ENCODE measurements around the gene ZFAND2A.

The ZFAND2A gene

DNA sequence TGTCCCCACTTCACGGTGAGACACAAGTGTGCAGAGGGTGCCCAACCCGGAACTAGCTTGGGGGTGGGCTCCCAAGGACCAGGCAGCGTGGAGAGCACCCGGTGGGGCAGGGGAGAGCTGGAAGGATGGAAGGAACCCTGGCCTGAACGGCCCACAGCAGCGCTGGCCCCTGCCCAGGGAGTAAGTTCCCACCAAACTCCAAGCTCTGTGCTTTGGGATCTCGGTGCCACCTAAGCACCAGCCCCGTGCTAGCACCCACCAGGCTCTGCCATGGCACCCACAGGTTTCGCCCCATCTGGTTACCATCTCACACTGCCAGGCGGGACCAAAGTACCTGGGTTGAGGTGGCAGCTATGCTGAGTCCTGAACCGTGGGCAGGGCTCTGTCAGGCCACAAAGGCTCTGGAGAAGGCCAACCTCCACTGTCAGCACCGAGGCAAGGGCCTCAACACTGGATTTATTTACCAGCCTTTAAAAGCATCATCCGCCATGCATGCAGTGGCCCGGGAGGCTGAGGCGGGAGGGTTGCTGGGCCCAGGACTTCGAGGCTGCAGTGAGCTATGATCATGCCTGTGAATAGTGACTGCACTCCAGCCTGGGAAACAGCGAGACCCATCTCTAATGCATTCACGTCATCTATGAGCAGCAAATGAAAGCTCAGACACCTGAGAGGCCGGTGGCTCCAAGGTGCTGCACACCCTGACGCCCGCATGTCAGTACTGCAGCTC, 56.0 kb downstream of the ZFAND2A start:
- no peak overlapping the region for H3K4me3 ChIP-seq (ENCODE audit: low read length)
- TF ChIP-seq, protein P1, sequence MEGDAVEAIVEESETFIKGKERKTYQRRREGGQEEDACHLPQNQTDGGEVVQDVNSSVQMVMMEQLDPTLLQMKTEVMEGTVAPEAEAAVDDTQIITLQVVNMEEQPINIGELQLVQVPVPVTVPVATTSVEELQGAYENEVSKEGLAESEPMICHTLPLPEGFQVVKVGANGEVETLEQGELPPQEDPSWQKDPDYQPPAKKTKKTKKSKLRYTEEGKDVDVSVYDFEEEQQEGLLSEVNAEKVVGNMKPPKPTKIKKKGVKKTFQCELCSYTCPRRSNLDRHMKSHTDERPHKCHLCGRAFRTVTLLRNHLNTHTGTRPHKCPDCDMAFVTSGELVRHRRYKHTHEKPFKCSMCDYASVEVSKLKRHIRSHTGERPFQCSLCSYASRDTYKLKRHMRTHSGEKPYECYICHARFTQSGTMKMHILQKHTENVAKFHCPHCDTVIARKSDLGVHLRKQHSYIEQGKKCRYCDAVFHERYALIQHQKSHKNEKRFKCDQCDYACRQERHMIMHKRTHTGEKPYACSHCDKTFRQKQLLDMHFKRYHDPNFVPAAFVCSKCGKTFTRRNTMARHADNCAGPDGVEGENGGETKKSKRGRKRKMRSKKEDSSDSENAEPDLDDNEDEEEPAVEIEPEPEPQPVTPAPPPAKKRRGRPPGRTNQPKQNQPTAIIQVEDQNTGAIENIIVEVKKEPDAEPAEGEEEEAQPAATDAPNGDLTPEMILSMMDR (IDR thresholded peaks at IDR 0.05; ENCODE audit: insufficient read depth, low read depth, low read length, missing control alignments): no peak
- DNase-seq (ENCODE audit: low read depth): no peak

DNA sequence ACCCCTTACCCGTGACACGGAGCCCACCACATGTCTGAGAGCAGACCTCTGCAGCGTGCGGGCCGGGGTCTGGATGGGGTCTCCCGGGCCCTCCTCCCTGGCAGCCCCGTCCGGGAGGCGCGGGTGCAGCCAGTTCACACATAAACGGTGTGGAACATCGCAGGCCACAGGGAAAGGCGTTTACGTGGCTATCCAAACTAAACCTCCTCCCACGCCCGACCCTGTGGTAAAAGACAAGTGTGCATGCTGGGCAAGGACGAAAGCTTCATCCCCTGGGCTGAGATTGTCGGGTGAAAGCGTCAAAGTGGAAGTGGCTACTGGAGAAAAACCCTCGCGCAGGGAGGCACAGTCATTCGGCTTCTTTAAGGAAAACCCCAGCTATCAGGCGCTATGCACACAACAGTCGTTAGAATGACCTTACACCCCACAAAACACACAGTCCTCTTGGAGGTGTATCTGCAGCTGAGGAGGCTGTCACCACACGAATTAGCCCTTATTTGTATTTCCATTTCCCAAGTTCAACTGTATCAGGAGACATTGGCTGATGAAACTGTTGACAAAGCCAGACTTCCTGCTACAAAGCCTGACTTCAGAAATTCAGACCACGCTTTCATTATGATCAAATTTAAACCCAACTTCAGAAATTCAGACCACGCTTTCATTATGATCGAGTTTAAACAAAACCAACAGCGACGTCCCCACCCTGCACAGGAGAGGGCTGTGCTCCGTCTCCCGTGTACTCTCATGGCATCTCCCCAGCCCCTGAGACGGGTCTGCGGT, 56.8 kb downstream of the ZFAND2A start:
- DNase-seq (ENCODE audit: low read depth): no peak
- TF ChIP-seq, protein P1 (IDR thresholded peaks at IDR 0.05; ENCODE audit: insufficient read depth, low read depth, low read length, missing control alignments): no peak
- H3K4me3 ChIP-seq (ENCODE audit: low read length): no peak overlapping the region
